Measurements from ENCODE around the gene LIPG. TPM values are rescaled to one million over a fixed set of nuclear protein-coding genes. Genes with fewer than 3 reads are reported as not detected.

The LIPG gene
- polyA plus RNA-seq, 12 donors = 4.2 to 14.4 (median 4.8) TPM; not detected in 1

DNA sequence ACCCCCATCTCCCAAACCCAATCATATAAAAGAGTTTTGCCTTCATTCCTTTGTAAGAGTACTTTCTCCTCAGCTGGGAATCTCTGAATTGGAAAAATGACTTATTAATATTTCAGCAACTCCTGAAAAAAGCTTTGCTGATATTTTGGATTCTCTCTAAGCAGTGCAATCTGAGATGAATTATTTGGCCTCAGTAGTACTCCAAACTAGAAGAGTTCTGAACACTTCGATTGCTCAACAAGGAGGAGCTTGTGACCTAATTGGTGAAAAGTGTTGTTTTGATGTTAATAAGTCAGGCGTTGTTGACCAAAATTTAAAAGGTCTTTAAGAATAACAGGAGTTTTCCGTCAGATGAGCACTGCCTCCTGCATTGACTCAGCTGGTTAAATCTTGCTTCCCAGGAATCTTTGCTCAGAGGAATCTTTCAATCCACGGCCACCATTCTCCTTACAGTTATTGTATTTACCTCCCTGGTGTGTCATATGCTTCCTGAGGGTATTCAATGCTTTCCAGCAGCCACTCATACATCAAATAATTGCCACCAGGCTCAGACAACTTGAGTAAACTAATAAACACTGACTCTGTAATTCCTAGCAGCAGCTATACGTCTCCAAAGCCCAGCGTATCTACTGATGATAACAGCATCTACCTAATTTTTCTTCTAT is 24.5 kb upstream of the LIPG start:
- DNase-seq = no peak

DNA sequence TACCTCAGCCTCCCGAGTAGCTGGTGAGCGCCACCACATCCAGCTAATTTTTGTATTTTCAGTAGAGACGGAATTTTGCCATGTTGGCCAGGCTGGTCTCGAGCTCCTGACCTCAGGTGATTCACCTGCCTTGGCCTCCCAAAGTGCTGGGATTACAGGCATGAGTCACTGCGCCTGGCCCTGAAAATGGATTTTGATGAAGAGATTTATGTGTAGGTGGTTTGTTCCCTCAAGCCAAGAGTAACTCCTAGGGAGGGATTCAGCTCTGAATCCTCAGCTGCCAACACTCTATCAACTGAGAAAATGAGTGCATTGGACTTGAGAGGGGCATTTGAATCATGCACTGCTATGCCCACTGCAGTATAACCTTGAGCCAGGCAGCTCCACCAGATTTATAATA is 17.5 kb upstream of the LIPG start:
- DNase-seq = no peak

DNA sequence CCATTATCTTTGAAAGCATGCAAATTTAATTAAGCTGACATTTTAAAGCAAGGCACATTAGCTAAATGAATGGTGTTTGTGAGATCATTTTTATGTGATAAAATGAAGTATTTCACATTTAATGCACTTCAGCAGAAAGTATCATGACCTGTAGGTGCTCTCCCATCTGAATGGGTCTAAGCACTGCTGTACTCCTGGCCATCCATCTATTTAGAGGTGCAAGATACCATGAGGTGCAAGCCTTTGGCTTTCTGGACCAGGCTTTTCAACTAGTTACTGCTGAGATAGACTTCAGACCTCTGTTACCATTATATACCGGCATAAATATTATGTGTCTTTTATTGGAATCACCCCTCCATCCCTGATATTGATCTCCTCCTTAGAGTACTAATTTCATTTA is 15.6 kb upstream of the LIPG start:
- DNase-seq = no peak

DNA sequence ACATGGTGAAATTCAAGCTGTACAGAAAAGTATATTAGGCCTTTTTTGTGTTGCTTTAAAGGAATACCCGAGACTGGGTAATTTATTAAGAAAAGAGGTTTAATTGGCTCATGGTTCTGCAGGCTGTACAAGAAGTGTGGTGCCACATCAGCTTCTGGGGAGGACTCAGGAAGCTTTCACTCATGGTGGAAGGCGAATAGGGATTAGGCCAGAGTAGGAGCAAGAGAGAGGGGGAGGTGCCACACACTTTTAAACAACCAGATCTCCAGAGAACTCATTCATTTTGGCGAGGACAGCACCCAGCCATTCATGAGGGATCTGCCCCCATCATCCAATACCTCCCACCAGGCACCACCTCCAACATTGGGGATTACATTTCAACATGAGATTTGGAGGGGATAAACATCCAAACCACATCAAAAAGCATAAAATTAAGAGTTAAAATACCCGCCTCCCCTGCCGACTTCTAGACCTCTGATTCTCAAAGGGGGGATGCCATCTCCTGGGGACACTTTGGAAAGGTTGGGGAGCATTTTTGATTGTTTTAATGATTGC is 15.1 kb upstream of the LIPG start:
- no peak for DNase-seq

DNA sequence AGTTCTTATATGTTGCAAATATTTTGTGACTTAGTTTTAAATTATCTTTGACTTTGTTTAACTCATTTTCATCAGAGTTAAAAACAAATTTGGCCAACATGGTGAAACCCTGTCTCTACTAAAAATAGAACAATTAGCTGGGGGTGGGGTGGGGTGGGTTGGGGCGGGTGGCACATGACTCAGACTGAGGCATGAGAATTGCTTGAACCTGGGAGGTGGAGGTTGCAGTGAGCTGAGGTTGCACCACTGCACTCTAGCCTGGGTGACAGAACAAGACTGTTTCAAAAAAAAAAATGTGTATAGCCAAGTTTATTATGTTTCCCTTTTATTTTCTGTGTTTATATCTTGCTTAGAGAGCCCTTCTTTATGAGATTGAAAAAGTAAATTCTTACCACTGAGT is 14.2 kb upstream of the LIPG start:
- no peak for DNase-seq

DNA sequence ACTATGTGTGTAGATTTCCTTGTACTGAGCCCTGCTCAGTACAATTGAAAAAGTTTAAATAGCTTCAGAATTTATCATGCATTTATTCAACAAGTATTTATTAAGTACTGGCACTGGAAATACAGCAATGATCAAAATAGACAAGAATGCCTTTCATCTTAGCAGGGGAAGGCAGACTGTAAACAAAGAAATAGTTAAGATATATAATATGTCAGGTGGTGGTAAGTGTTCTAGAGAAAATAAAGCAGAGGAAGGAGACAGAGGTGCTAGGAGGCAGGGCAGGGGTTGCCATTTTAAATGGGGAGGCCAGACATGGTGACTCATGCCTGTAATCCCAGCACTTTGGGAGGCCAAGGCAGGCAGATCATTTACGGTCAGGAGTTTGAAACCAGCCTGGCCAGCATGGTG is 13.6 kb upstream of the LIPG start:
- DNase-seq = no peak

DNA sequence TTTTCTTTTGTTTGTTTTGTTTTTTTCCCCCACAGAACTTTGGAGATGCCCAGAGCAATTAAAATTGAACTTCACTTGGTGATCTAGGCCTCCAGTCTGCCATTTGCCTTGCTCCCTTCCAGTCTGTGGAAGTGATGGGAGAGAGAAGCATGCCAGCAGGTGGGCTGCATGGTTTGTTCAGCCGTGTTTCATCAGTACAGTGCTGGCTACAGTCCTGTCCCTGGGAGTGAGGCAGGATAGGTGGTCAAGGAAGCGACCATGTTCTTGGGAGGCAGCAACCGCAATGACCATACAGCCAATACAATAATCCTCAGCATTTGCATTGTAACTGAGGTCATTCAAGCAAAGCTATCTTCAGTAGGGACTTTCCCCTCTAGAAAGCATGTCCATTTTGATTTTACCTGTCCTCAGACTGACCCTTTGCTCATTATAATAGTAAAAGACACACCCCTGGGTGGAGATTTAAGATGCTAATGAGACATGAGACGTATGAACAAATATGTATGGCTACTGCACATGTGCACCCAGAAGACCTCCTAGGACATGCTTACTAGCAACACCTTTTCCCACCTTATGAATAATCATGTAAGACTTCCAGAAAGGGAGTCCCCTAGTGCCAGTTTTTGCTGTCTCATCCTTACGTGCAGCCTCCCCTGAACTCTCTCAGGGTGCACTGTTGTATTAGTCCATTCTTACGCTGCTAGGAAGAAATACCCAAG is 11.1 kb upstream of the LIPG start:
- DNase-seq = no peak

DNA sequence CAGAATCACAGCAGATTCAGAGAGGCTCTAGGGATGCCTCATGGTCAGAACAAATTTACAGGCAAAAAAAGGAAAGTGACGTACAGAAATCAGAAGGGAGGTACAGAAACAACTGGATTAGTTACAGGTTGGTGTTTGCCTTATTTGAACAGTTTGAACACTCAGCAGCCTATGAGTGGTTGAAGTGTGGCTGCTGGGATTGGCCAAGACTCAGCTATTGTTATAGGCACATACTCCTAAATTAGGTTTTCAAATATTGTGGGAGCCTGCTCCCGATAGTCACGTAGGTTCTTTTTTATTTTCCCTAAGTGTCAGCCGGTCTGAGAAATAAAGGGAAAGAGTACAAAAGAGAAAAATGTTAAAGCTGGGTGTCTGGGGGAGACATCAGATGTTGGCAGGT is 8.9 kb upstream of the LIPG start:
- no peak for DNase-seq

DNA sequence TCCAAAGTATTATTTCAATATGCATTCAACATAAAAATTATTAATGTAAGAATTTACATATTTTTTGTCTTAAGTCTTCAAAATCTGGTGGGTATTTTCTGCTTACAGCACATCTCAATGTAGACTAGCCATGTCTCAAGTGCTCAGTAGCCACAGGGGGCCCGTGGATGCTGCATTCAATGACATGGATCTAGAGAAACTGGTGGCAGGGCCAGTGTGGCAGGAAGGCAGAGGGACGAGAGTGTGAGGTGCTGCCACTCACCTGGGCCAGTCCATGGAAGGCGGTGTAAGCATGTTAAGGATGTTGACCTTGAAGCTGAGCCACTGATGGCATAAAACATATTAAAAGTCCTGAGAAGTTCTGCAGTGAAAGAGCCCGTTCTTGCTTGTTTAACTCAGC is 6.2 kb upstream of the LIPG start:
- DNase-seq = no peak

DNA sequence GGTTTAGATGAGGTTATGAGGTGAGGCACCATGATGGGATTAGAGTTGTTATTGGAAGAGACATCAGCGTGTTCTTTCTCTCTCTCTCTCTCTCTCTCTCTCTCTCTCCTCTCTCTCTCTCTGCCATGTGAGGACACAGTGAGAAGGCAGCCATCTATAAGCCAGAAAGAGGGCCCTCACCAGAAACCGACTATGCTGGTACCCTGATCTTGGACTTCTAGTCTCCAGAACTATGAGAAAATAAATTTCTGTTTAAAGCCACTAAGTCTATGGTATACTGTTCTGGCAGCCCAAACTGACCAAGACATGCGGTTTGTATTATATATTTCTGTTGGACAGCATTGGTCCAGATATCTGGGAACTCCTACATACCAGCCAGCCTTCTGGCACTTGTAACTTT is 3.5 kb upstream of the LIPG start:
- DNase-seq = no peak

DNA sequence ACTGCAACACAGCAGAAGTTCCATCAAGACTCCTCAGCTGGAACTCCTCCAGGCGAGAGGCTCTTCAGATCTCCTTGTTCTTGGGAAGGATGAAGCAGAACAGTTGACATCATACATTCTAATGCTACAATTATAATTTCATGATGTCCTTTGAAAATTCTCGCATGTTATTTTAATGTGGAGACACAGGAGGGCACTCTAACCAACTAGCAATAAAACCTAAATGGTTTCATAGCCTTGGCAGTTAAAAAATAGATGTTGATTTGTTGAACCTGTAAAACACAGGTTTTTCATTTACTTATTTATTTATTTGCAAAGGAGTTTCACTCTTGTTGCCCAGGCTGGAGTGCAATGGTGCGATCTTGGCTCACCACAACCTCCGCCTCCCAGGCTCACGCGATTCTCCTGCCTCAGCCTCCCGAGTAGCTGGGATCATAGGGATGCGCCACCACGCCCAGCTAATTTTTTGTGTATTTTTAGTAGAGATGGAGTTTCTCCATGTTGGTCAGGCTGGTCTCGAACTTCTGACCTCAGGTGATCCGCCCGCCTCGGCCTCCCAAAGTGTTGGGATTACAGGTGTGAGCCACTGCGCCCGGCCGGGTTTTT is 2.4 kb upstream of the LIPG start:
- DNase-seq = peak; percentile 29

DNA sequence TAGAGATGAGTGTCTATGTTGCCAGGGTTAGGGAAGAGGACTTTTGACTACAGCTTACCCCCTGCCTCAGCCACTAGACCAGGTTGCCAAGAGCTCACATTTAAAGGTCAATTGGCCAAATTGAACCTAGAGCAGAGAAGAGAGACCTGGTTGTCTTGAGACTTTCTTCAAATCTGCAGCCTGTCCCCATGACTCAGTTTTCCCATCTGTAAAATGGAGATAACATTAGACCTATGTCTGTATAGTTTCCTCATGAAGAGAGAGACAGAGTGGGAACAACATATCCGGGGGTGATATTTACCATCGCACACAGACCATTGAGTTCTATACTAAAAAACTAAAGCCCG is 1.6 kb upstream of the LIPG start:
- DNase-seq = no peak

DNA sequence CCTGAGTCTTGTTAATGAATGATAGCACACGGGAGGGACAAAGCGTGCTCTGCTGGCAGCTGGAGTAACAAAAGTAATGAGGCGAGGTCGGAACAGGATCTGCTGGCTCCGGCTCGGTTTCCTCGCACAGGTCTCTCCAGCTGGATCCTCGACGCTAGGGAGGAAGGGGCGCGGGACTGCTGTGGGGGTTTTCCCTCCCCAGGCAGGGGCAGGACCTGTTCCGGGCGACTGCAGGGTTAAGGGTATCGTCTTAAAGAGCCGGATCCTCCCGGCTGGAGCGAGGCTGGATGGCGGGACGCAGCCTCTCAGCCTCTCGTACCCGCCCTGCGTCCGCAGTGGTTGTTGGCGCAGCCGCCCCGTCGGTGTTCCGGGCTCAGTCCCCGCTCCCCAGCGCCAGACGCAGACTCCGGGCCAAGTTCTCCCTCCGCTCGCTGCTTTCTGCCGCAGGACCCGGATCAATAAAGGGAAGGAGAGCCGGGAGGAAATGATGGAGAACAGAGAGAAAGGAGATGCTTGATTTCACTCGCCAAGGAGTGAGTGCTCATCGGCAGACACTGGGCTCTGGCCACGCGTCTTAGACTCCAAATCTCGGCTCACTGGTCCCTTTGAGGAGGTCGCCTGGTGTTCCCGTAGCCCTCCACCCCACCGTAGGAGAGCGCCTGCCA is 1.1 kb upstream of the LIPG start:
- peak; percentile 42 for DNase-seq

DNA sequence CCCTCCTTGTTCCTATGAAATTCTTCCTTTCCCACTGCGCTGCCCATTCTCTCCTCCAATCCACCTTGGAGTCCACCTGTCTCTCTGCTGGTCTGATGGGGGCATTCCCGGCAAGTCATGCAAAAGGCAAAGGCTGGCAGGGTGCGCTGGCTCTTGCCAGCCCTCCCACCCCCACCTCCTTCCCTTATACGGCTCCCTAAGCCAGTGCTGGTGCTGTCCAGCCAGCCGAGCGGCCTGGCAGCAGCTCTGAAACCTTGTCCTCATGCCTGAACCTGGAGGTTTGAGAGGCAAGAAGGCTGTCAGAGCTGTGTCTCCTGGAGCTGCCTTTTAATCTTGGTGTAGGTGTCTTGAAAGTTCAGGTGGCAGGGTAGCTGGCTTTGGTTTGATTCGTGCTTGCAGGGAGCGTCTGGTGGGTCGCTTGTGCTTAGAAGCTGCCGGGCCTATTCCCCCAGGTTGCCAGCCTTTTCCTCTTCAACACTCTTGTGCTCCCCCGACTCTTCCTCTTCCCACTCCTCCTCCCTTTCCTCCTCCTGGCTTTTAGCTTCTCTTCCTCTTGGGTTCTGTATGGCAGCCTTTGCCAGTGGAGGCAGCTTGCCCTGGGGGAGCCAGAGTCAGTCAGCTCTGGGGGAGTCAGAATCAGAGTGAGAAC is 748 bp downstream of the LIPG start:
- peak; percentile 20 for DNase-seq

DNA sequence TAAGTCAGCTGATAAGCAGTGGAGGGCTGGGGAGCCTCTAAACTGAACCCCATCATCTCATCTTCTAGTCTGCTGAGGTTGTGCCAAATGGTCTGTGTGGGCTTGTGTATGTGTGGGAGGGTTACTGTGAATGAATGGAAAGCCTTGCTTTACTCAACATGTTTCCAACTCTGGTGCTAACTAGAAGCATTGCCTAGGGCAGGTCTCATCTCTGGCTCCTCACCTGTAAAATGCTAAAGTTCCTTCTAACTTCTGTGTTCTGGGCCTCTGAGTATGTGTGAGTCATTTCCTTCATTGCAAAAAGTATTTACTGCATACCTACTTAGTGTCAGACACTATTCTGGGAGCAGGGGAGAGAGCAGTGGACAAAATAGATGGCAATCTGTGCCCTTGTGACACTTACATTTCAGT is 1.3 kb downstream of the LIPG start:
- no peak for DNase-seq

DNA sequence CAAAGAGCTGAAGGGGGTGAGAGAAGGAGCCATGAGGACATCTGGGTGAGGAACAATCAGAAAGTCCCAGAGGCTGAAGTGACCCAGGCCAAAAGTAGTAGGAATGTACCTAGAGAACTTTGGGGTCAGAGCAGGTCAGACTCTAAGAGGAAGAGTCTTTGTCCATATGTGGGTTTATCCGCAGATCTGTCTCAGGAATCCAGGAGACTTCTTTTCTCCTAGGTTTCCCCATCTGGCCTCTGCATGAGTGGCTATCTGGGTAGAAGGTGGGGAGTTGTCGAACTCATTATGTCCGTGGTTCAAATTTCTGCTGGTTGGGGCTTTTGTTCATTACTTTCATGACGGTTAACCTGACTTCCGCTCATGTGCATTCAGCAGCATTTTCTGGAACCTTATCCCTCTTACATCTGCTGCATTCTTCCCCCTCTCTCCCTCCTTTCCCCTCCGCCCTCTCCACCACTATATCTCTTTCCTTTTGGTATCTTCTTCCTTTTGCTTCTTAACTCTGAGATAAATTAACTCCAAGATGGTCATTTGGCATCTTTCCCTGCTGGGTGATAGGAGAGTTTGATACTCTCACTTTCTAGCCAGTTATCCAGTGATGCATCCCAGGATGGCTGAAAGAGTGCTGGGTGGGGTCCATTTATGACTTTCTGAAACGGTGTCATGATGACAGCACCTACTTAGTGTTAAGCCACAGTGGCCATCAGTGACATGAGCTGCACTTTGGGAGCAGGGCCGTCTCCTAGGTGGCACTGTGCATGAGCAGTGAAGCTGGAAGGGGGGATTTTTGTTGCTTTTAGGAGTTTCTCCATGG is 2.1 kb downstream of the LIPG start:
- DNase-seq = no peak

DNA sequence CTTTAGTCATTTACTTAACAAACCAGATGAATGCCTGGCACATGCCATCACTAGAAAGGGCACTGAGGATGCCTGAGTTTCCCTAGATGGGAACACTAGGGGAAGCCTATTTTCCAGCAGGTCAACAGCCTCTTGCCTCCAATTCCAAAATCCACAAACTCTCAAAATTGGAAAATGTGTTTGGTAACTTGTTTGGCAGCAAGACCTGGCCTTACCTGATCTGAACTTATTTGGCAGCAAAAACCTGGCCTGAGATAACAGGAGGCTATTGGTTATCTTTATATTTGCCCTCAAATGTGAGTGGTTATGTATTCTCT is 2.6 kb downstream of the LIPG start:
- DNase-seq = no peak

DNA sequence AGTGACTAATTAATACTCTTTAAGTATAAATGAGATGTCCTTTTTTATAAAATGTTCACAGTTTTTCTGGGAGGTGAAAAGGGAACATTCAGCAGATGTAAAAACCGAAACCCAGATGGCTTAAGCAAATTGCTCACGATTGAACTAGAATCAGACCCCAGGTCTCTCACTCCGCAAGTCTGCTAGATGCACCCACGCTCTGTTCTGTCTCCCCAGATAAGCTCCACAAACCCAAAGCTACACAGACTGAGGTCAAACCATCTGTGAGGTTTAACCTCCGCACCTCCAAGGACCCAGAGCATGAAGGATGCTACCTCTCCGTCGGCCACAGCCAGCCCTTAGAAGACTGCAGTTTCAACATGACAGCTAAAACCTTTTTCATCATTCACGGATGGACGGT is 3.2 kb downstream of the LIPG start:
- no peak for DNase-seq

DNA sequence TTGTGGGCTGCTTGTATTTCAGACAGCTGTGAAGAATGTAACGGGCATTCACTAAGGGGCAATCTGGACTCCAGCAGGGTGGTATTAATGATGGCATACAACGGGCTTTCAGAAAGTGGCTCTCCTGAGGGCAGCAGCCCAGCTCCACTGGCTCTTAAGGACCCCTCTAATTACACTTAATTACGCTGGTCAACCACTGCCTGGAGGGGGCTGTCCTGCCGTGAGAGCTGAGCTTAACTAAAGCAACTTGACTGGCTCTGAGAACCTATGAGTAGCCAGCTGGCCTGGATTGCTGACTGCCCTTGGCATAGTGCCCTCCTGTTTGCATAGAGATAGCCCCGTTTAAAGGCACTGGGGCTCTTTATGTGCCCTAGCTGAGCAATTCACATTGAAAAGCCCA is 3.8 kb downstream of the LIPG start:
- DNase-seq = peak; percentile 19

DNA sequence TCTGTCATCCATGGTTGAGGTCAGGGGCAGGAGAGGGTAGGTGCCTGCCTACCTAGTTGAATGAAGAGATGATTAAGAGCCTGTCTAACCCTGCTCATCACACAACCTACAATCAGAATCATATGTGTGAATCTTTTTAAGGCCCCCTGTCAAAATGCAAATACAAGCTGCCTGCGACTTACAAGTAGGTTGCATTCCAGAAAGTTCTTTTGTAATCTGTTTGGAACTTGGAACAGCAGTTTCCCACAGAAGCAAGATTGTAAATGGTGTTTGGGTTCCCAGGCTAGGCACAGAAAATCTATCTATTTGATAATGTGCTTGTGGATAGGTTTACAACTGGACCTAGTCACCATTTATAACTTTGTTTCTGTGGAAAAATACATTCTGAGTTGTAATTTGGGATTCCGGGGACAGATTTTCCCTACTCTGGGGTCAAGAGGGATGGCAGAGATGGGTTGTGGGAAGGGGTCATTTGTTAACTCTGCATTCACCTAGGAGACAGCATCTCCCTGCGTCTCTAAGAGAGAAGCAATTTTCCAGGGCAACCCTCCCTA is 4.4 kb downstream of the LIPG start:
- no peak for DNase-seq

DNA sequence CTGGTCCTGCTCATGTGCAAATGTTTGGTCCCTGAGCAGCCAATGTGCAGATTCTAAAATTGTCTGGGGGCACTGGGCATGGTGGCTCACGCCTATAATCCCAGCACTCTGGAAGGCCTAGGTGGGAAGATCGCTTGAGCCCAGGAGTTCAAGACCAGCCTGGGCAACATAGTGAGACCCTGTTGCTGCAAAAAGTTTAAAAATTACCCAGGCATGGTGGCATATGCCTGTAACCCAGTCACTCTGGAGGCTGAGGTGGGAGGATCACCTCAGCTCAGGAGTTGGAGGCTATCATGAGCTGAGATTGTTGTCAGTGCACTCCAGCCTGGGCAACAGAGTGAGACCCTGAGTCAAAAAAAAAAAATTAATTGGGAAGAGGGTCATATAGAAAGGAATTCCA is 5.1 kb downstream of the LIPG start:
- no peak for DNase-seq

All from muscle of arm (tissue), 12 donors.